Right lobe of liver (tissue), 6 donors: ENCODE data around the gene WNT7A. TPM values are rescaled to one million over a fixed set of nuclear protein-coding genes. Genes with fewer than 3 reads are reported as not detected.

Source experiments
- ATAC-seq, 4 donors: fragments of 200-7000 bp; cut with Tn5 transposase; one replicate each; pipeline ENCODE4 v1.9.1; 2020; ENCODE audit warnings: mild to moderate bottlenecking in 4 of 4, moderate library complexity in 4 of 4
- DNase-seq, 3 donors: peaks; one replicate each; pipeline ENCODE4 v3.0.0-alpha.2; 2020
- H3K27ac ChIP-seq, 3 donors: fragments of 200-600 bp; one replicate each; pipeline ENCODE4 v1.8.0; 2022
- H3K27me3 ChIP-seq, 2 donors: fragments of 200-600 bp; one replicate each; pipeline ENCODE4 v1.8.0; 2022
- H3K36me3 ChIP-seq, 4 donors: fragments of 200-600 bp; sonication (generic) in 1 of 4; one replicate each; pipeline versions ENCODE4 v1.5.1 to v1.8.0; 2017 to 2022; ENCODE audit warnings: control low read depth in 1 of 4
- H3K4me1 ChIP-seq, 4 donors: fragments of 200-600 bp; sonication (generic) in 1 of 4; one replicate each; pipeline versions ENCODE4 v1.5.1 to v1.8.0; 2017 to 2022; ENCODE audit warnings: control low read depth in 1 of 4
- H3K4me3 ChIP-seq, 3 donors: fragments of 200-600 bp; one replicate each; pipeline ENCODE4 v1.8.0; 2022
- H3K9me3 ChIP-seq, 4 donors: fragments of 200-600 bp; sonication (generic) in 1 of 4; one replicate each; pipeline versions ENCODE4 v1.5.1 to v1.8.0; 2017 to 2022; ENCODE audit warnings: control low read depth in 1 of 4
- POLR2A ChIP-seq: fragments of 450-650 bp; IDR thresholded peaks from one replicate; pipeline ENCODE4 v1.6.1; 2017; ENCODE audit warnings: antibody characterized with exemption, mild to moderate bottlenecking
- WGBS: methylation state at CpG from one replicate; pipeline ENCODE4 v1.1.6; 2018; ENCODE audit warnings: low coverage, low lambda C conversion rate; ENCODE audit not compliant: insufficient coverage; ENCODE audit errors: missing lambda C conversion rate; 5-methylcytosine and 5-hydroxymethylcytosine counted together
- intact Hi-C, 2 donors: fragments of 100-400 bp; cut with DNase I; formaldehyde crosslinking; loops; one replicate each; pipeline versions ENCODE4 v1.11.2 to v1.14.1; 2022
- total RNA-seq, 6 experiments: library from RNA; depleted of rRNA in 2 of 6; stranded (reverse); fragments of >200 nt in 2 of 6; fragmentation: NEBNext Ultra II Directional in 3 of 6; extraction: Animal tissue kit (Norgen Biotek cat#: 25700) in 3 of 6; gene quantifications; one replicate each; pipeline versions ENCODE4 v1.1.0 to v1.2.4, GENCODE V29; 2016 to 2023
- TF ChIP-seq, protein P1 (sequence below), 4 donors: fragments of 200-600 bp in 3 of 4; fragments of 450-650 bp in 1 of 4; IDR thresholded peaks; one replicate each; pipeline versions ENCODE4 v1.5.1 to v1.8.0; 2016 to 2022; ENCODE audit warnings: antibody characterized with exemption in 4 of 4, mild to moderate bottlenecking in 2 of 4
- donor health status: DM: no; HTN: yes; CAD: no.
- donor health status: DM: no; HTN: no; CAD: no.
- donor health status: DM: no; HTN: no; CAD: no.
- donor health status: DM: no; HTN: yes; CAD: no.
- donor health status: DM: no; HTN: yes; CAD: no.

The WNT7A gene
- total RNA-seq, 6 experiments from 2014 or later, result not detected

DNA sequence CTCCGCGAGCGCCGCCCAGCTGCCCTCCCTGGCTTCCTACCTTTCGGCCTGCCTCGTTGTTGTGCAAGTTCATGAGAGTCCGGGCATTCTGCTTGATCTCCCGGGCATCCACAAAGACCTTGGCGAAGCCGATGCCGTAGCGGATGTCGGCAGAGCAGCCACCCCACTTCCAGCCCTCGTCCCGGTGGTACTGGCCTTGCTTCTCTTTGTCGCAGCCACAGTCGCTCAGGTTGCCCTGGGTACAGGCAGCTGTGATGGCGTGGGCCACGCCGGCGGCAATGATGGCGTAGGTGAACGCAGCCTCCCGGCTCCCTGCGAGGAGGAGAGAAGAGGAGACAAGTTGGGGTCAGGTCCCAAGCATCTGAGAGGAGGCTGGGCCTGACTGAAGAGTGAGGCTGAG is 25.4 kb downstream of the WNT7A start:
- H3K4me3 ChIP-seq, result no peak overlapping the region
- H3K9me3 ChIP-seq, result no peaks in the 10 kb centered on the region
- TF ChIP-seq, protein P1, sequence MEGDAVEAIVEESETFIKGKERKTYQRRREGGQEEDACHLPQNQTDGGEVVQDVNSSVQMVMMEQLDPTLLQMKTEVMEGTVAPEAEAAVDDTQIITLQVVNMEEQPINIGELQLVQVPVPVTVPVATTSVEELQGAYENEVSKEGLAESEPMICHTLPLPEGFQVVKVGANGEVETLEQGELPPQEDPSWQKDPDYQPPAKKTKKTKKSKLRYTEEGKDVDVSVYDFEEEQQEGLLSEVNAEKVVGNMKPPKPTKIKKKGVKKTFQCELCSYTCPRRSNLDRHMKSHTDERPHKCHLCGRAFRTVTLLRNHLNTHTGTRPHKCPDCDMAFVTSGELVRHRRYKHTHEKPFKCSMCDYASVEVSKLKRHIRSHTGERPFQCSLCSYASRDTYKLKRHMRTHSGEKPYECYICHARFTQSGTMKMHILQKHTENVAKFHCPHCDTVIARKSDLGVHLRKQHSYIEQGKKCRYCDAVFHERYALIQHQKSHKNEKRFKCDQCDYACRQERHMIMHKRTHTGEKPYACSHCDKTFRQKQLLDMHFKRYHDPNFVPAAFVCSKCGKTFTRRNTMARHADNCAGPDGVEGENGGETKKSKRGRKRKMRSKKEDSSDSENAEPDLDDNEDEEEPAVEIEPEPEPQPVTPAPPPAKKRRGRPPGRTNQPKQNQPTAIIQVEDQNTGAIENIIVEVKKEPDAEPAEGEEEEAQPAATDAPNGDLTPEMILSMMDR (IDR thresholded peaks at IDR 0.05), result no peak
- H3K27ac ChIP-seq, result no peak overlapping the region
- ATAC-seq, result no peak
- H3K27me3 ChIP-seq, result no peaks in the 10 kb centered on the region
- H3K36me3 ChIP-seq, result no peaks in the 10 kb centered on the region
- H3K4me1 ChIP-seq, result no peaks in the 10 kb centered on the region
- WGBS, result 85% methylated on average over 15 of the region's 25 CpGs
- intact Hi-C loops, result no loop called here
- peak in 1 of 3 donors; percentile 37 for DNase-seq

DNA sequence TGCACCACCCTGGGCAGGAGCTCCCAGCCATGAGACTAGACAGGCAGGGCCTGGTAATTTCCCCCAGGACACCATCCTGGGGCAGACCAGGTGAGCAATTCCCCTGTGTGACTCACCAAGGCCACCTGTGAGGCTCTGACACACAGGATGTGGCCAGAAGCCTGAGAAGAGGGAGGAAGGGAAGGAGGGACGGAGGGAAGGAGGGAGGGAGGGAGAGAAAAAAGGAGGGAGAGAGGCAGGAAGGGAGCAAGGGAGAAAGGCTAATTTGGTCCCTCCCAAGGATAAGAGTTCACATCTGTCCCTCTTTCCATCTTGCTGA is 25.9 kb downstream of the WNT7A start:
- H3K27me3 ChIP-seq, result no peaks in the 10 kb centered on the region
- H3K27ac ChIP-seq, result no peak overlapping the region
- DNase-seq (peak in 1 of 3 donors; percentile 29), ATAC-seq (no peak)
- no peak for TF ChIP-seq POLR2A
- TF ChIP-seq, protein P1 (IDR thresholded peaks at IDR 0.05), result no peak
- no peaks in the 10 kb centered on the region for H3K4me1 ChIP-seq
- no peak overlapping the region for H3K4me3 ChIP-seq
- intact Hi-C loops, result no loop called here
- H3K36me3 ChIP-seq, result no peaks in the 10 kb centered on the region
- WGBS, result 42% methylated on average over 1 of the region's 1 CpG
- H3K9me3 ChIP-seq, result no peaks in the 10 kb centered on the region

DNA sequence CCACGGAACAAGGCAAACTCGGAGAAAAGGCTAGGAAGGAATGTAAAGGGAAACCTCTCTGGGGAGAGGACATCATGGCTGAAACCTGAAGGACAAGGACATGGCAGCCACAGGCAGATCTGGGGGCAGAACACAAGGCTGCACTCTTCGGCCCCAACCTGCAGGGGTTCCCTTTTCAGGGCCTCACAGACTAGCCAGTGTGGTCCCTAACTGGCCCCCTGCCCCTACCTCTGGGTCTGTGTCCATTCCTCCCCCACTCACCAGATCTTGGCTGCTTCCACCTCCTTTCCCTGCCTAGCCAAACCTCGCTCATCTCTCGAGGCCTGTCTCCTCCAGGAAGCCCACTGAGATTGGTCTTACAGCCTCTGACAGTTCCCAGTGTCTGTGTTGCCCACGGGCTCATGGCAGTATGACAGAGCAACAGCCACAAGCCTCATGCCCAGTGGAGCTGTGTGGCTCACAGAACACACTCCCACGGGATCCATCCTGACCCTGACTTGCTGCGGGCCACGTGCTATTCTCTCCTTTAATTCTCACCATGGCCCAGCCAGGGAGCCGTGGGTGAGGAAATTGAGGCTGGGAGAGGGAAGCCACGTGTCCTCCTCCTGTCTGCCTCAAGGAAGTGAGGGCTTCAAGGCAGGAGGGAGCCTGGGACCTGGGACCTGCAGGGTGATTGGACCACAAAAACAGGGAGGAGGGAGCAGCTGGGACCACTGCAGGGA is 26.5 kb downstream of the WNT7A start:
- H3K27me3 ChIP-seq, result no peaks in the 10 kb centered on the region
- no peaks in the 10 kb centered on the region for H3K36me3 ChIP-seq
- ATAC-seq, result no peak
- intact Hi-C loops, result no loop called here
- TF ChIP-seq, protein P1 (IDR thresholded peaks at IDR 0.05), result no peak
- TF ChIP-seq POLR2A, result no peak
- no peak overlapping the region for H3K4me3 ChIP-seq
- no peaks in the 10 kb centered on the region for H3K4me1 ChIP-seq
- no peaks in the 10 kb centered on the region for H3K9me3 ChIP-seq
- H3K27ac ChIP-seq, result no peak overlapping the region
- peak in 1 of 3 donors; percentile 23 for DNase-seq
- WGBS, result 47% methylated on average over 6 of the region's 11 CpGs

DNA sequence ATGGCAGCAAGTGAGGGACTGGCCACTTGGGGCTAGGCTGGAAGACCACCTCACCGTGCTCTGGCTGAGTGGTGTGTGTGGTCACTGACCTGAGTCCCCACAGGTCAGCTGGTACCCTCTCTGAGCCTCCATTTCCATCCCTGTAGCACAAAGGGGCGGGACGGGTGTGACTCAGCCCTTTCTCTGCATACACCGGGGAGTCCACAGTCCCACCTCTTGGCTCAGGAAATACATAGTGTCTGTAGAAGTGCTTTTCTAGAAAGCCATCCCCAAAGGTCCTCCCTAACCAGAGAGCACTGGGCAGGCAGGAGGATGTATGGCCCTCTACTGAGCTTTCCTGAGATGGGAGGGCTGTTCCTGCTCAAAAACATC is 27.2 kb downstream of the WNT7A start:
- DNase-seq (no peak), ATAC-seq (no peak)
- 60% methylated on average over 1 of the region's 4 CpGs for WGBS
- no peaks in the 10 kb centered on the region for H3K9me3 ChIP-seq
- H3K36me3 ChIP-seq, result no peaks in the 10 kb centered on the region
- H3K27ac ChIP-seq, result no peak overlapping the region
- intact Hi-C loops, result no loop called here
- H3K27me3 ChIP-seq, result no peaks in the 10 kb centered on the region
- H3K4me3 ChIP-seq, result no peak overlapping the region
- H3K4me1 ChIP-seq, result no peaks in the 10 kb centered on the region
- no peak for TF ChIP-seq POLR2A
- TF ChIP-seq, protein P1 (IDR thresholded peaks at IDR 0.05), result no peak
